Natural killer cell (primary cell): ENCODE data around the gene AOAH. TPM values are rescaled to one million over a fixed set of nuclear protein-coding genes. Genes with fewer than 3 reads are reported as not detected.
A peak's percentile ranks its signal among the peaks of the same experiment; 100 is the strongest.

Experiments
- ATAC-seq, 3 donors: fragments of 150-1000 bp in 2 of 3; fragments of 200-7000 bp in 1 of 3; cut with Tn5 transposase; 1 replicate in 1 of 3; 2 replicates in 2 of 3; pipeline ENCODE4 v1.10.0; 2021; ENCODE audit warnings: mild to moderate bottlenecking in 2 of 3, moderate library complexity in 2 of 3
- DNase-seq, 2 donors: peaks; one replicate each; pipeline versions ENCODE4 v3.0.0 to v3.0.0-alpha.2; 2013 to 2021; ENCODE audit warnings: mixed read lengths in 1 of 2
- H3K27ac ChIP-seq: one replicate; pipeline ENCODE4 v1.5.1; 2013; ENCODE audit warnings: mild to moderate bottlenecking, low read length
- H3K27me3 ChIP-seq: one replicate; pipeline ENCODE4 v1.6.1; 2013; ENCODE audit warnings: low read length; ENCODE audit not compliant: control insufficient read depth, insufficient read depth
- H3K36me3 ChIP-seq: one replicate; pipeline ENCODE4 v1.6.1; 2013; ENCODE audit warnings: low read length; ENCODE audit not compliant: control insufficient read depth, insufficient read depth
- H3K4me1 ChIP-seq: one replicate; pipeline ENCODE4 v1.6.1; 2013; ENCODE audit warnings: low read length; ENCODE audit not compliant: control insufficient read depth, insufficient read depth
- H3K4me3 ChIP-seq: one replicate; pipeline ENCODE4 v1.5.1; 2013; ENCODE audit warnings: low read length
- H3K9me3 ChIP-seq: one replicate; pipeline ENCODE4 v1.6.1; 2013; ENCODE audit warnings: low read length; ENCODE audit not compliant: control insufficient read depth, insufficient read depth
- H3K27ac Mint-ChIP-seq, 2 donors: one replicate each; pipeline ENCODE4 v1.8.0; 2022; ENCODE audit warnings: mild to moderate bottlenecking in 2 of 2, mixed read lengths in 2 of 2, moderate library complexity in 1 of 2
- H3K27me3 Mint-ChIP-seq, 2 donors: one replicate each; pipeline ENCODE4 v1.8.0; 2022; ENCODE audit warnings: low read depth in 2 of 2, mixed read lengths in 2 of 2
- H3K36me3 Mint-ChIP-seq: one replicate; pipeline ENCODE4 v1.8.0; 2022; ENCODE audit warnings: mixed read lengths
- H3K4me1 Mint-ChIP-seq, 2 donors: one replicate each; pipeline ENCODE4 v1.8.0; 2022; ENCODE audit warnings: mixed read lengths in 2 of 2
- H3K4me3 Mint-ChIP-seq: one replicate; pipeline ENCODE4 v1.8.0; 2022; ENCODE audit warnings: mild to moderate bottlenecking, moderate library complexity, mixed read lengths
- H3K9me3 Mint-ChIP-seq, 2 donors: one replicate each; pipeline ENCODE4 v1.8.0; 2022; ENCODE audit warnings: mixed read lengths in 2 of 2
- WGBS: methylation state at CpG from one replicate; pipeline ENCODE4 v1.1.7; 2013; ENCODE audit warnings: missing lambda C conversion rate; ENCODE audit not compliant: insufficient coverage; 5-methylcytosine and 5-hydroxymethylcytosine counted together
- intact Hi-C: fragments of 100-400 bp; cut with micrococcal nuclease; formaldehyde crosslinking; loops from one replicate; pipeline ENCODE4 v1.14.2; 2022
- total RNA-seq, 4 donors: library from RNA; stranded (reverse); fragments of 120-200 nt in 1 of 4; gene quantifications; one replicate each; pipeline versions ENCODE4 v1.2.3 to v1.2.4, GENCODE V29; 2013 to 2022
- TF ChIP-seq, protein P1 (sequence below): fragments of 200-600 bp; IDR thresholded peaks from one replicate; pipeline ENCODE4 v1.8.0; 2022; ENCODE audit warnings: antibody characterized with exemption

Gene AOAH
- total RNA-seq, 3 donors from 2014 or later (not counting 1 experiment from before 2014, with no cell fraction given), result 263 to 403 (median 312) TPM

DNA sequence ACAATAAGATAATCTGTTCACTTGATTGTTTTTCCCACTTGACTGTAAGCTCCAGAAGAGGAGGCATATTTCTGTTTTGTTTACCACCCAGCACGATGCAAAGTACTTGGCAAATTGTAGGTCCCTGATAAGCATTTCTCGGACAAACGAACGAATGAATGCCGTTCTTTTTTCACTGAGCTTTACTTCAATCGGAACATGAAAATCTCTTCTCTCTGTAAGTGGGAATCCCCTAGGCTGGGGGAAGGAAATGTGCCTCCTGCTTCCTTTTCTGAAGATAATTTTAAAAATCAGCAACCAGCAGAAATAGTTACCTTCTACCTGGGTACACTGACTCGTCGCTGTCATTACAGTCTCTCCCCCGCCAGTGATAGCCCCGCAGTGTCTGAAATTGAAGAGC is 102.9 kb downstream of the AOAH start:
- Histone ChIP-seq H3K9me3 (no peaks in the 10 kb centered on the region), H3K27ac (no peak overlapping the region), H3K36me3 (peaks cover 84% of the 10 kb centered on the region), H3K27me3 (no peaks in the 10 kb centered on the region), H3K4me3 (no peak overlapping the region), H3K4me1 (peaks cover 16% of the 10 kb centered on the region)
- TF ChIP-seq, protein P1, sequence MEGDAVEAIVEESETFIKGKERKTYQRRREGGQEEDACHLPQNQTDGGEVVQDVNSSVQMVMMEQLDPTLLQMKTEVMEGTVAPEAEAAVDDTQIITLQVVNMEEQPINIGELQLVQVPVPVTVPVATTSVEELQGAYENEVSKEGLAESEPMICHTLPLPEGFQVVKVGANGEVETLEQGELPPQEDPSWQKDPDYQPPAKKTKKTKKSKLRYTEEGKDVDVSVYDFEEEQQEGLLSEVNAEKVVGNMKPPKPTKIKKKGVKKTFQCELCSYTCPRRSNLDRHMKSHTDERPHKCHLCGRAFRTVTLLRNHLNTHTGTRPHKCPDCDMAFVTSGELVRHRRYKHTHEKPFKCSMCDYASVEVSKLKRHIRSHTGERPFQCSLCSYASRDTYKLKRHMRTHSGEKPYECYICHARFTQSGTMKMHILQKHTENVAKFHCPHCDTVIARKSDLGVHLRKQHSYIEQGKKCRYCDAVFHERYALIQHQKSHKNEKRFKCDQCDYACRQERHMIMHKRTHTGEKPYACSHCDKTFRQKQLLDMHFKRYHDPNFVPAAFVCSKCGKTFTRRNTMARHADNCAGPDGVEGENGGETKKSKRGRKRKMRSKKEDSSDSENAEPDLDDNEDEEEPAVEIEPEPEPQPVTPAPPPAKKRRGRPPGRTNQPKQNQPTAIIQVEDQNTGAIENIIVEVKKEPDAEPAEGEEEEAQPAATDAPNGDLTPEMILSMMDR, result no peak
- DNase-seq (peak in 1 of 2 donors; percentile 25), ATAC-seq (no peak)
- H3K9me3 Mint-ChIP-seq, result no peaks in the 10 kb centered on the region
- 49% methylated on average over 10 of the region's 10 CpGs for WGBS
- intact Hi-C loops, result loop anchor here (2.0 to 5.0 kb wide), 2 partner anchors 101 to 163 kb away; partner anchors contain the start of gene AOAH
- no peak overlapping the region for H3K4me3 Mint-ChIP-seq
- peak overlapping the region; percentile 79 to 89 for H3K27ac Mint-ChIP-seq
- H3K27me3 Mint-ChIP-seq, result no peaks in the 10 kb centered on the region
- peaks cover 58 to 70% of the 10 kb centered on the region in 2 donors for H3K4me1 Mint-ChIP-seq
- peaks cover 35% of the 10 kb centered on the region for H3K36me3 Mint-ChIP-seq

DNA sequence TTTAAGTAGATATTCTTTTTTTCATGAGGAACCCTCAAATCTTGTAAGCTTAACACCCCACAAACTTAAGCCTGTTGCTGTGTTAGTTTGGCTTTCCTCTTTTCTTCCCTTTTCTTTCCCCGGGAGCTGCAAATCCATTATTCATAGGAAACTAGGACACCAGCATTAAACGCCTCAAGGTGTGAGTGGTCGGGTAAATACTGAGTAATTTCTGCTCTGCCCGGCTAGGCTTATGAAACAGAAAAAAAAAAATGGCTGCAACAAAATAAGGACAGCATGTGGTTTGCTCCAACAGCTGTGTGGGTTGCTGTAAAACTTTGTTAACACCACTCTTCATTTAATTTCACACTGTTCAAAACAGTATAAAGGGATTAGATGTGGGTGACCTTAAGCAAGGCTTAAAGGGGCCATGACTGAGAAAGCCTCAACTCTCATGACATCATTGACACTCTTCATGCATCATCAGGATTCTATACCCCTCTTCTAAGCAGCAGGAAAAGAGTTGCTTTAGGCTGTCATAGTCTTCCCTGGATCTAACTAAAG is 104.1 kb downstream of the AOAH start:
- Mint-ChIP-seq H3K36me3 (peaks cover 36% of the 10 kb centered on the region), H3K4me1 (peaks cover 49 to 63% of the 10 kb centered on the region in 2 donors), H3K27ac (peak overlapping the region; percentile 79 to 89), H3K27me3 (no peaks in the 10 kb centered on the region), H3K4me3 (peak overlapping the region; percentile 28), H3K9me3 (no peaks in the 10 kb centered on the region)
- no peak for DNase-seq
- Histone ChIP-seq H3K27me3 (no peaks in the 10 kb centered on the region), H3K9me3 (no peaks in the 10 kb centered on the region), H3K4me3 (no peak overlapping the region), H3K4me1 (peaks cover 11% of the 10 kb centered on the region), H3K27ac (peak overlapping the region; percentile 69), H3K36me3 (peaks cover 85% of the 10 kb centered on the region)
- TF ChIP-seq, protein P1, result no peak
- peak; percentile 92 to 94 (median 93) for ATAC-seq
- intact Hi-C loops, result loop anchor here (1.0 to 5.0 kb wide), 4 partner anchors 102 to 562 kb away; partner anchors contain the start of gene AOAH
- WGBS, result 21% methylated on average over 3 of the region's 4 CpGs

DNA sequence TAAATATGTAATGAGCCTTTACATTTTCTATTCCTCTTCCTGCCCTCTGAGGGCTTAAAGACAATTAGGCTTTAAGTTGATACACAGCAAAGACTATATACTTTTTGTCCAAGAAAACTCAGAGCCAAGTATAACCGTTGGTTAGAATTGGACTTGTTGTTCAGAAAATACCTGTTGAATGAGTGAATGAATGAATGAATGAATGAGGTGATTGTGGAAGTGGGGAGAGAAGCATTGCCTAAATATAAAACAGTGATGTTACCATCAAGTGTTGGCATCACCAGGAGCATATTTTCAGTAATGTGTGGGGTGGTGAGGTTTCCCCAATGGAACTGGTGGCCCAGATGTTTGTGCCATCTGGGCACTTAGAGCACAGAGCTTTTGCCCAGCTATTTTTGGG is 106.9 kb downstream of the AOAH start:
- peaks cover 97% of the 10 kb centered on the region for H3K36me3 ChIP-seq
- no peak overlapping the region for H3K27ac ChIP-seq
- peaks cover 54% of the 10 kb centered on the region for H3K36me3 Mint-ChIP-seq
- intact Hi-C loops, result no loop called here
- peaks cover 31 to 49% of the 10 kb centered on the region in 2 donors for H3K4me1 Mint-ChIP-seq
- DNase-seq (no peak), ATAC-seq (no peak)
- no peaks in the 10 kb centered on the region for H3K27me3 ChIP-seq
- no peaks in the 10 kb centered on the region for H3K27me3 Mint-ChIP-seq
- H3K4me3 ChIP-seq, result no peak overlapping the region
- H3K9me3 ChIP-seq, result no peaks in the 10 kb centered on the region
- 100% methylated on average over 1 of the region's 1 CpG for WGBS
- H3K9me3 Mint-ChIP-seq, result no peaks in the 10 kb centered on the region
- TF ChIP-seq, protein P1, result no peak
- peak overlapping the region; percentile 79 to 89 for H3K27ac Mint-ChIP-seq
- H3K4me1 ChIP-seq, result peaks cover 3% of the 10 kb centered on the region
- H3K4me3 Mint-ChIP-seq, result no peak overlapping the region
